Measurements from ENCODE around the gene PPM1H.

The PPM1H gene

GRCh38 chr12:62915204-62915529, 19.8 kb downstream of the PPM1H start:
- Histone ChIP-seq H3K36me3 (ENCODE audit: insufficient read depth, low read length) (no peaks in the 10 kb centered on the region), H3K9ac (ENCODE audit: low read depth, low read length) (no peak overlapping the region), H3K27ac (ENCODE audit: low read length) (no peak overlapping the region), H3K4me1 (ENCODE audit: insufficient read depth, low read length) (no peaks in the 10 kb centered on the region), H2AFZ (ENCODE audit: low read depth, low read length) (no peak overlapping the region), H3K4me3 (ENCODE audit: low read depth in 1 of 2, low read length in 2 of 2) (no peak overlapping the region), H3K79me2 (ENCODE audit: insufficient read depth, low read length) (no peaks in the 10 kb centered on the region), H4K20me1 (ENCODE audit: insufficient read depth, low read length) (no peaks in the 10 kb centered on the region), H3K27me3 (ENCODE audit: insufficient read depth, low read length, poor library complexity) (no peaks in the 10 kb centered on the region), H3K4me2 (ENCODE audit: insufficient read depth, low read length) (no peak overlapping the region), H3K9me3 (ENCODE audit: insufficient read depth, low read length, severe bottlenecking) (no peaks in the 10 kb centered on the region)
- no peak for TF ChIP-seq CTCF (IDR thresholded peaks at IDR 0.05; ENCODE audit: borderline replicate concordance, extremely low read depth, low read length, poor library complexity, severe bottlenecking)
- no peak for TF ChIP-seq EZH2 (IDR thresholded peaks at IDR 0.05; ENCODE audit: borderline replicate concordance, low read depth, low read length, severe bottlenecking)
- DNase-seq (no peak), ATAC-seq (ENCODE audit: insufficient read depth, low read depth) (no peak)

DNA sequence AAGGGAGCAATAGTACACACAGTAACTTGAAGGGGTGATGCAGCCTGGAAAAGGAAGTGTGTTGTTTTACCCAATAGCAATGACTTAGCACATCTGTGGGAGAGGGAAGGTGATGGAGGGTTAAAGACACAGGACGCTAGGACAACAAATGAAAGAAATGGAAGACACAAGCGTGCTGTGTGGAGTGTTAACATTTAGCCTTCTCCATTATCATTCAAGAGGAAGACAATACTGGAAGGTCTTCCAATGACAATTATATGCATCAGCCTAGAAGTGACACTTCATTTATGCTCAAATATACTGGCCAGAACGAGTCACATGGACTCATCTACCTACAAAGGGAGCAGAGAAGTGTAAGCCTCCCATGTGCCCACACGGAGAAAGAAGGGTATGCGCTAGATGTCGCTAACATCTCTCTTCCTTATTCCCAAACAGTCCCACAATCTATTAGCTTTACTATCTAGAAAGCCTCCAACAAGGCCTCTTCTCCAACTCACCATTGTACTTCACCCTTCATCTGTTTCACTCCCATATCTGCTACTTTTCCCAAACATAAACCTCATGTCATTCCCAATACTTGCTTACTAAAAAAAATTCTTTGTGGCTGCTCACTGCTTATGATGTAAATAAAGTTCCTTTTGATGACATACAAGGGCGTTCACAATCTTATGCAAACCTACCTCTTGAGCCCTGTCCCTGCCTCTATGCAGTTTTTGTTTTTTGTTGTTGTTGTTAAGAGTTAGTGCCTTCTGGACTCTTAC, 20.3 kb downstream of the PPM1H start:
- no peaks in the 10 kb centered on the region for H3K9me3 ChIP-seq (ENCODE audit: insufficient read depth, low read length, severe bottlenecking)
- H3K4me2 ChIP-seq (ENCODE audit: insufficient read depth, low read length), result no peak overlapping the region
- no peak overlapping the region for H3K27ac ChIP-seq (ENCODE audit: low read length)
- peaks cover 3% of the 10 kb centered on the region for H3K27me3 ChIP-seq (ENCODE audit: insufficient read depth, low read length, poor library complexity)
- H4K20me1 ChIP-seq (ENCODE audit: insufficient read depth, low read length), result no peaks in the 10 kb centered on the region
- H3K4me1 ChIP-seq (ENCODE audit: insufficient read depth, low read length), result no peaks in the 10 kb centered on the region
- H3K9ac ChIP-seq (ENCODE audit: low read depth, low read length), result no peak overlapping the region
- no peaks in the 10 kb centered on the region for H3K36me3 ChIP-seq (ENCODE audit: insufficient read depth, low read length)
- no peaks in the 10 kb centered on the region for H3K79me2 ChIP-seq (ENCODE audit: insufficient read depth, low read length)
- H2AFZ ChIP-seq (ENCODE audit: low read depth, low read length), result no peak overlapping the region
- ATAC-seq (ENCODE audit: insufficient read depth, low read depth) (no peak), DNase-seq (no peak)
- no peak for TF ChIP-seq CTCF (IDR thresholded peaks at IDR 0.05; ENCODE audit: borderline replicate concordance, extremely low read depth, low read length, poor library complexity, severe bottlenecking)
- TF ChIP-seq EZH2 (IDR thresholded peaks at IDR 0.05; ENCODE audit: borderline replicate concordance, low read depth, low read length, severe bottlenecking), result no peak
- no peak overlapping the region for H3K4me3 ChIP-seq (ENCODE audit: low read depth in 1 of 2, low read length in 2 of 2)

- Histone ChIP-seq H3K27ac (ENCODE audit: low read length) (no peak overlapping the region), H3K27me3 (ENCODE audit: insufficient read depth, low read length, poor library complexity) (peaks cover 3% of the 10 kb centered on the region), H3K4me1 (ENCODE audit: insufficient read depth, low read length) (no peaks in the 10 kb centered on the region), H4K20me1 (ENCODE audit: insufficient read depth, low read length) (no peaks in the 10 kb centered on the region), H3K4me2 (ENCODE audit: insufficient read depth, low read length) (no peak overlapping the region), H3K79me2 (ENCODE audit: insufficient read depth, low read length) (no peaks in the 10 kb centered on the region), H2AFZ (ENCODE audit: low read depth, low read length) (no peak overlapping the region), H3K9ac (ENCODE audit: low read depth, low read length) (no peak overlapping the region), H3K4me3 (ENCODE audit: low read depth in 1 of 2, low read length in 2 of 2) (no peak overlapping the region), H3K9me3 (ENCODE audit: insufficient read depth, low read length, severe bottlenecking) (no peaks in the 10 kb centered on the region), H3K36me3 (ENCODE audit: insufficient read depth, low read length) (no peaks in the 10 kb centered on the region)
- TF ChIP-seq EZH2 (IDR thresholded peaks at IDR 0.05; ENCODE audit: borderline replicate concordance, low read depth, low read length, severe bottlenecking) (no peak), CTCF (IDR thresholded peaks at IDR 0.05; ENCODE audit: borderline replicate concordance, extremely low read depth, low read length, poor library complexity, severe bottlenecking) (no peak)
- no peak for DNase-seq
- ATAC-seq (ENCODE audit: insufficient read depth, low read depth), result no peak
These were observed 21.6 kb downstream of the PPM1H start for GRCh38 chr12:62913380-62913779.
